Measurements from ENCODE around the gene ATP13A3.

- TF ChIP-seq, protein P1, sequence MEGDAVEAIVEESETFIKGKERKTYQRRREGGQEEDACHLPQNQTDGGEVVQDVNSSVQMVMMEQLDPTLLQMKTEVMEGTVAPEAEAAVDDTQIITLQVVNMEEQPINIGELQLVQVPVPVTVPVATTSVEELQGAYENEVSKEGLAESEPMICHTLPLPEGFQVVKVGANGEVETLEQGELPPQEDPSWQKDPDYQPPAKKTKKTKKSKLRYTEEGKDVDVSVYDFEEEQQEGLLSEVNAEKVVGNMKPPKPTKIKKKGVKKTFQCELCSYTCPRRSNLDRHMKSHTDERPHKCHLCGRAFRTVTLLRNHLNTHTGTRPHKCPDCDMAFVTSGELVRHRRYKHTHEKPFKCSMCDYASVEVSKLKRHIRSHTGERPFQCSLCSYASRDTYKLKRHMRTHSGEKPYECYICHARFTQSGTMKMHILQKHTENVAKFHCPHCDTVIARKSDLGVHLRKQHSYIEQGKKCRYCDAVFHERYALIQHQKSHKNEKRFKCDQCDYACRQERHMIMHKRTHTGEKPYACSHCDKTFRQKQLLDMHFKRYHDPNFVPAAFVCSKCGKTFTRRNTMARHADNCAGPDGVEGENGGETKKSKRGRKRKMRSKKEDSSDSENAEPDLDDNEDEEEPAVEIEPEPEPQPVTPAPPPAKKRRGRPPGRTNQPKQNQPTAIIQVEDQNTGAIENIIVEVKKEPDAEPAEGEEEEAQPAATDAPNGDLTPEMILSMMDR (IDR thresholded peaks at IDR 0.05 in 8 of 11, conservative IDR thresholded peaks at IDR 0.05 in 3 of 11) = peak in 1 of 11 experiments; percentile 4
- peak in 1 of 3 donors; percentile 48 for TF ChIP-seq POLR2AphosphoS5 (IDR thresholded peaks at IDR 0.05)
- TF ChIP-seq POLR2A (IDR thresholded peaks at IDR 0.05) = peak in 1 of 3 donors; percentile 6
Measured at GRCh38 chr3:194487289-194488054, 670 bp upstream of the ATP13A3 start.

Data from spleen (tissue), 7 donors.